Hindlimb muscle (tissue), 1 donor: ENCODE measurements around the gene NIPAL3. TPM values are rescaled to one million over a fixed set of nuclear protein-coding genes. Genes with fewer than 3 reads are reported as not detected.

Source experiments
- DNase-seq: peaks from one replicate; pipeline ENCODE4 v3.0.0-alpha.2; 2013
- polyA plus RNA-seq: library from polyadenylated mRNA; unstranded; fragments of 120-200 nt; gene quantifications from one replicate; pipeline ENCODE4 v1.2.1, GENCODE V29; 2013; ENCODE audit not compliant: insufficient read length

NIPAL3 gene
- polyA plus RNA-seq, result 4.5 TPM

GRCh38 chr1:24415334-24415909, at the start of gene NIPAL3:
Gene NIPAL3, plus strand, starts transcription at chr1:24415802. Its CDS starts 3,746 bp downstream, at chr1:24419548.
- peak; percentile 100 for DNase-seq

- DNase-seq, result no peak
Measured at GRCh38 chr1:24366707-24367106, 48.9 kb upstream of the NIPAL3 start.

DNA sequence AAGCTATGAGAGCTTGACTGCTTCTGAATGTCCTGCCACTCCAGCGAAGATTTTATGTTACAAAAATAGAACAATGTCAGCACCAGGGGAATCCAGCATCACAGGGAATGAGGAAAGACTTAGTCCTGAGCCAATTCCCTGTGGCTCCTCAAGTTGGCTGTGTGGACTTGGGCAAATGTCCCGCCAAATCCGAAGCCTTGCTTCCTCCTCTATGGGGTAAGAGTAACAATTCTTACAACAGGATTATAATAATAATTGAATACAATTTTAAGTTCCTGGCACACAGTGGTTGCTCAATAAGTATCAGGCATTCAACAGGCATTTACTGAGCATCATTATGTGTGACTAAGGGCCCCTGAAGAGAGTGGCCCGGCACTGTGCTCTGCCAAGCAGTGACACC, 46.4 kb upstream of the NIPAL3 start:
- DNase-seq, result no peak

DNA sequence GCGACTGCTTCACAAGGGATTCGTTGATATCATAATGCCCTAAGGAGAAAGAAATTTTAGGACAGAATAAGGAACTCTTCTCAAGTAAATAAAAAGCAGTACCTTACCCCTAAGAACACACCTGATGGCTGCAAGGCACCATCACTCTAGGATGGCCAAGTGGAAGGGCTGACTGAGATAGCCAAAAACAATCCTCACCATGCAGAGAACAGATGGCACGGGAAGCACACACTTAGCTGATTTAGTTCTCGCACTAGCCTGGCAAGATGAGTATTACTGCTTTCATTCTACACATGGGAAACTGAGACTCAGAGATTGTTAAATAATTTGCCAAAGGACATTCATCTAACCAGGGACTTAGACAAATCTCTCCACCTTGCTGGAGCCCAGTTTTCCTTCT, 45.8 kb upstream of the NIPAL3 start:
- no peak for DNase-seq

DNA sequence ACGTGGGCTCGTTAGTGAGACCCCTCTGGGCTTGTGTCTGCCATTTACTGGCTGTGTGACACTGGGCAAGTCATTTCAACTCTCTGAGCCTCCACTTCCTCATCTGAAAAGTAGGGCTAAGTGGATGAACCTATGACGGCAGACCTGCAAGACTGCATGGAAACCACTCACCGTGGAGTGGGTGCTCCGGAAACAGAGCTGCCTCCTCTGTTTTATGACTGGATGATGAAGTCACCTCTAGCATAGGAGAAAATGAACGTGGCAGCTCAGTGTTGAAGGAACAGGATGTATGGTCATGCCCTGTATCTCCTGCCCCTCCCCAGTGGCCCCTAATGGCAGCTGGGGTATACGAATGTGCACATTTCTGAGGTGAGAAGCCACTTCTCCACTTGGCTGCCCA, 42.6 kb upstream of the NIPAL3 start:
- no peak for DNase-seq

- no peak for DNase-seq
Measured at GRCh38 chr1:24373710-24374109, 41.9 kb upstream of the NIPAL3 start.

GRCh38 chr1:24374891-24375786, 40.5 kb upstream of the NIPAL3 start:
- no peak for DNase-seq

DNA sequence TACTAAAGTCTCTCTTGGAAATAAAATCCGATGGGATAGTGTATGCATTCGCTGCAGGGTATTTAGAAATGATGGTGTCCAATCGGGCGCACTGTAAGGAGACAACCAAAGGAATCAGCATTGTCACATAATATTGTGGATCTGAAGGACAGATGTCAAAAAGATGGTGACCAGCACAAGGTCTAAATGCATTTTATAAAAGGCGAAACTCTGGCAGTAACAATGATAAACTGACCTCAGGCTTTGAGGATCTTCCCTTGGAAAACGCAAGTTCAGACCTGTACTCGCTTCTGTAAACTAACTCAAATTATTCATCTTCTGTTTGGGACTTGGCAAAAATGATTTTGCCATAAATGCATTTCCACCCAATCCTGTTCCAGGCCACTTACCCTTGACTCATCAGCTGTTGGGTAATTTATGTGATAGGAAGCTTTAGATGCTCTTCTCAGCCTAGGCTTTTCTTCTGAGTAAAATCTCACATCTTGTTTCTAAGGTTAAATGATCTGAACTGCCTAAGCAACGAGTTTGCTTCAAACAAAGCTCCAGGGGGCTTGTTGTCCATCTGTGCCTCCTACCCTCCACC, 35.8 kb upstream of the NIPAL3 start:
- no peak for DNase-seq

DNA sequence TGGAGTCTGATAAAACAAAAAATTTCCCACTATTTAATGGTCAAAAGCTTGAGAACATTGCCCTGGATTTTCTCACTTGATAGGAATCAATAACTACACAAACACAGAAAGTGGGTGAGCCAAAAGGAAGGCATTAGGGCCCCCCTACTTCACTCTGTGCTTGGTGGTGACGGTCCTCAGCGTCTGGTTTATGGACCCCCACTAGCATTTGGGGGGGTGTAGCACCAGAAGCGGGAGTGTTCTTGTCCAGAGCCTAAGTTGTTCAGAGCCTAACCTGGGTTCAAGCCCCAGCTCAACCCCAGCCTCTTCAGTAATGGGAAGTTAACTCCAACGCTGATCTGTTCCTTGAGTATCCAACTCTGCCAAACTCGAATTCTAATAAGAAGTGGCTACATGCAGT, 35.1 kb upstream of the NIPAL3 start:
- DNase-seq, result no peak

DNA sequence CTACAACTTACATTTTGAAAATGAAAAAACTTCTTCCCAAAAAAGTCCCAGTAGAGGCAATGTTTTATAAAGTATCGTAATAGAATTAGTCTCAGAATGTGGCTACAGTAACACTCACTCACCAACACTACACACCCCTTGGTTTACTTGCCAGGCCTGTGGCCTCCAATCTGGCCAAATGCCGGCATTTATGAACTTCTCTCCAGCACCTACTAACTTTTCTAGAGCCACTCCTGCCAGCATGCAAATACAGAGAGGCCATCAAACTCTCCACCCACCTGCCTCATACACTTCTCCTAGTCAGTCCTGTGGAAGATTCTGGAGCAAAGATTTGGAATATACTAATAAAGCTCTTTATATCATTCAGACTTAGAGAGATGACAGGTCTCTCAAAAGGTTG, 34.3 kb upstream of the NIPAL3 start:
- DNase-seq, result no peak

GRCh38 chr1:24382165-24382577, 33.4 kb upstream of the NIPAL3 start:
- no peak for DNase-seq

GRCh38 chr1:24383381-24383940, 32.1 kb upstream of the NIPAL3 start:
- DNase-seq, result no peak

DNA sequence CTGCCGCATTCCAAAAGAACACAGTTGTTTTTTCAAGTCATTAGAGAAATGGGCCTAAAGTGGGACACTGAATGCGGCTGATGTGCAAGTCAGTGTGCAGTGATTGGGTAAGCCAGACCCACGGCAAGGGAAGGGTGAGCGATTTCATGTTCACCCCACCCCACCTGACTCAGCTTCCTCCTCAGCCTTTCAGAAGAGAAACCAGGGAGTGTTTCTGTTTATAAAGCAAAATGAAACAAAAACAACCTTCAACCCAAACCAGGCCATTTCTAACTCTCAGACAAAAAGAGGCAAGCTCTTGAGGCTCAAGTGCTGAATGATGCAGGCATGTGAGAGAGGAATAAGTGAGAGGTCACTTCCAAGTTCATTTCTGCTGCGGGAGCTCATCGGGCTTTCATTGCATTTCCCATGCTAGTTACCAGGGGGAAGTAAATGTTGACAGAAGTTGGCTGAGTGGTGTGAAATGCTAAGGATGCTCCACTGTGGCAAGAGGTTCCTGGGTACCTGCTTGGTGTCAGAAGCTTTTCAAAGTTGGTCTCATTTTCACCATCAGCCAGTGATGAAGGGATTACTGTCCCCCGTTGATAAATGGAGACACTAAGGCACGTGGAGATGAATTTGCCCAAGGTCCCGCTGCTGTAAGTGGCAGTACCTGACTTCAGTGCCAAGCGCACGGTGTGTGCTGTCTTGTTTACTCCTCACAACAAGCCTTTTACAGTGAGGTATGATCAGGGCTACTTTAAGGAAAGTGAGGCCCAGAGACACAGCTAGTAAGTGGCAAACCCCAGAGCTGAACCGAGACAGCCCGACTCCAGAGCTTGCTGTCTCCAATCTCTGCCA, 31.1 kb upstream of the NIPAL3 start:
- DNase-seq, result no peak

DNA sequence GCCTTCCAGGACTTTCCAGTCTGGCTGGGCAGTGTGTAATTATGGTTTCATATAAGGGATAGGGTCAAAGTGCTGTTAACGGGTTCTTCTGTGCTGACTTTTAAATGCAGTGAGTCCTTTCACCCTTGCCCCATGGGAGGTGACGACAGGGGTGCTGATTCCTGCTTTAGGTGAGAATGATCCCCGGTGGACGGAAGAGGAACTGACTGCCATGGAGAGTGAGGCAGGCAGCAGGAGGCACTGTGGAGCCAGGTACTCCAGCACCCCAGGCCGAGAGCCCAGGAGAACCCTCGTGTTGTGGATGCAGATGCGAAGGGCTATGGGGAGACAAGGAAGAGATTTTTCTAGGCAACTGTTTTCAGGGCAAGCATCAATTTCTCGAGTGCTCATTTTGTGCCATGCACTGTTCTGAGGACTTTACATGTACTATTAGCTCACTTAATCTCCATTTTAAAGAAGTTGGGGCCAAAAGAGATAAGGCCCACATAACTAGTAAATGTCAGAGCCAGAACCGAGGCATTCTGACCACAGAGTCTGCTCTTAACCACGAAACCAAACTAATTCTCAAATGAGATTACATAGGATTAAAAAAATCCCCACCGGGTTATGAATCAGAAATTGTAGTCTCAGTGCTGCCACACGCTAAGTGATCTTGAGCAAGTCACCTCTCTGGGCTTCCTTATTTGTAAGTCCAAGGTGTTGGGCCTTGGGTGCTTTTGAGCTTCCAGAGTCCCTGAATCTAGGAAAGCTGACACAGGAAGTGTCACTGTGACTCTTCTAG, 30.3 kb upstream of the NIPAL3 start:
- DNase-seq, result no peak

GRCh38 chr1:24386241-24386640, 29.4 kb upstream of the NIPAL3 start:
- no peak for DNase-seq

DNA sequence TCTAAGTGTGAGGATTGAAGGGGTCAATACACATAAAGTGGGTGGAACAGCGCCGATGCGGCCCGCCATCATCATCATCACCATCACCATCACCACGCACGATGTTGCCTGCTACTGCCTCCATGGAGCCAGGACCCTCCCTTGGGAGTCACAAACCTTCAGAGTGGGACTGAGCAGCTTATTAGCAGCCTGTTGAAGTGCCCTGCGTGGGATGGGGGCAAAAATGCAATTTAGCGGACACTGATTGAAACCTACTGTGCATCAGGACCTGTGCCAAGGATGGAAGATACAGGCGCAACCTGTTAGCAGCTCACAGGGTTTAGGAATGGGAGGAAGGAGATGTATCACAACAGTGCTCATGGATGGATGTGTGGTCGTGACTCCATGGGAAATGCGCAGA, 28.7 kb upstream of the NIPAL3 start:
- DNase-seq, result no peak

DNA sequence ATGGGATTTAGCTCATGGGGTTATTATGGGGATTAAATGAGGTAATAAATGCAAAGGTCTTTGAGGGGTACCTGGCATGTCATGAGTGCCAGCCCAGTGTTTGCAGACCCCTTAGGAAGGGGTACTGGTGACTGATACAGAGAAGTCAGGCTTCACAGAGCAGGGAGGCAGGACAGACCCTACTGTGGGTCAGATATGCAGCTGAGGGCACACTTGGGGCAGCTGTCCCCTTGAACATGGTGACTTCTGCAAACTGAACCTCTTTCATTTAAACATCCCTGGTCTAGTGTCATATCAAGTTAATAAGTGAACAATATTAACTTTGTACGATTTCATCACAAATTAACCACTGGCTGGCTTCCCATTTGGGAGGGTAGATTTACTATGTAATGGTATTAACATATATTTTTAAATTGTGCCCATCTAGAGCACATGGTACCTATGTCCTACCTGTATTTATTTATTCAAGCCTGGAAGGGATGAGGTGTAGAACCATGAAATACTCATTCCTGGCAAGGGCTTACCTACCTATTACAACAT, 27.9 kb upstream of the NIPAL3 start:
- no peak for DNase-seq

DNA sequence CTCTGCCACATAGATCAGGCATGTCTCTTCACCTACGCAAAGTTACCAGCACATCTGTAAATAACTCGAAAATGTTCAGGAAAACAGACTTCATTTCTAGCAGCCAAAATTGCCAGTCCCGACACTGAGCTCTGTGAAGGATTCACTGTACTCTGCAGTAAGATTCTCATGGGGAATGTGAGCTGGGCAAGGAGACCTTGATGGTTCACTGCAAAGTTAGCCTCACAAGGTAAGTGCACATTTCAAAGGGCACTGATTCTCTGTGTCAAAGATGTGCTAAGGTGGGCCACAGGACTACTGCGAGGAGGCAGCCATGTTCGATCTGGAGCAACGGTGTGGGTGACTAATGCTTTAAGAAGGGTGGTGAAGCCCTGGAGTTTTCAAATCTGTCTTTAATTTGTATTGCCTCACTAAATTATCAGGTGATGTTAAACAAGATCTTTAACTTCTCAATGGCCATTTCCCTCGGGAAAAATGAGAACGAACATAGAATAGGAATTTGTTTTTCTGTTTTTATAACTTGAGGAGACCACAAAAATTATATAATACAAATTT, 27.2 kb upstream of the NIPAL3 start:
- no peak for DNase-seq

- DNase-seq, result no peak
Measured at GRCh38 chr1:24389231-24389678, 26.3 kb upstream of the NIPAL3 start.

DNA sequence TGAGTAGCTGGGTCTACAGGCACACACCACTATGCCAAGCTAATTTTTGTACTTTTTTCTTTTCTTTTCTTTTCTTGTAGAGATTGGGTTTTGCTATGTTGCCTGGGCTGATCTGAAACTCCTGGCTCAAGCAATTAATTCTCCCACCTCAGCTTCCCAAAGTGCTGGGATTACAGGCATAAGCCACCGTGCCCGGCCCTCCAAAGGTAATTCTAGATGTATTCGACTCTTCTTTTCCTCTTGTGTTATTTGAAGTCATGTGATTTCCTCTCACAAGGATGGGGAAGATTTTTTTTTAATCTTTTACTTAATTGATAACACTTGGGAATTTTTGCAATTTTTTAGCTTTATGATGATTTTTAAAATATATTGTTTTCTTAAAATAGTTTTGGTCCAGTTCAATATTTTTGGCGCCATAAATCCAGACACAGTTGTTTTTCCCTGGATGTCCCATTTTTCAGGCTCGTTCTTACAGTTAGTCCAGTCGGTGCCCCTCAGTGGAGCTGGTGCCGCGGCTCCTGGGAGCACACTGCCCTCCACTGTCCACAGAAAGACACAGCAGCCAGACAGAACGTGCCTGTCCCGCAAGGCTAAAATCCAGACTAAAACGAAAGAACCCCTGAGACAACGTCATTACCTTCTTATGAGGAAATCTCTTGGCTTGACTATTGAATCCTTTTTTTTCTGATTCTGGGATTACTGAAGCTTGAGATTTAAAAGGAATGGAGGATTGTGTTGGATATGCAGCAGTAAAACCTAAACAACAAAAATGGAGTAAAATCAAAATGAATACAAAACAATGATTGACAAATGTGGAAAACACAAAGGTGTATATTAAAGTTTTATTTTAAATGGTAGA, 24.4 kb upstream of the NIPAL3 start:
- DNase-seq, result peak; percentile 69
